HG03097 (cell line): ENCODE measurements around the gene CHI3L2.

ENCODE experiments used
- ATAC-seq: cut with Tn5 transposase; IDR thresholded peaks from one replicate; pipeline ENCODE4 v1.9.1; 2021; ENCODE audit not compliant: unreplicated experiment, low FRiP score

CHI3L2 gene, protein sequence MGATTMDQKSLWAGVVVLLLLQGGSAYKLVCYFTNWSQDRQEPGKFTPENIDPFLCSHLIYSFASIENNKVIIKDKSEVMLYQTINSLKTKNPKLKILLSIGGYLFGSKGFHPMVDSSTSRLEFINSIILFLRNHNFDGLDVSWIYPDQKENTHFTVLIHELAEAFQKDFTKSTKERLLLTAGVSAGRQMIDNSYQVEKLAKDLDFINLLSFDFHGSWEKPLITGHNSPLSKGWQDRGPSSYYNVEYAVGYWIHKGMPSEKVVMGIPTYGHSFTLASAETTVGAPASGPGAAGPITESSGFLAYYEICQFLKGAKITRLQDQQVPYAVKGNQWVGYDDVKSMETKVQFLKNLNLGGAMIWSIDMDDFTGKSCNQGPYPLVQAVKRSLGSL

DNA sequence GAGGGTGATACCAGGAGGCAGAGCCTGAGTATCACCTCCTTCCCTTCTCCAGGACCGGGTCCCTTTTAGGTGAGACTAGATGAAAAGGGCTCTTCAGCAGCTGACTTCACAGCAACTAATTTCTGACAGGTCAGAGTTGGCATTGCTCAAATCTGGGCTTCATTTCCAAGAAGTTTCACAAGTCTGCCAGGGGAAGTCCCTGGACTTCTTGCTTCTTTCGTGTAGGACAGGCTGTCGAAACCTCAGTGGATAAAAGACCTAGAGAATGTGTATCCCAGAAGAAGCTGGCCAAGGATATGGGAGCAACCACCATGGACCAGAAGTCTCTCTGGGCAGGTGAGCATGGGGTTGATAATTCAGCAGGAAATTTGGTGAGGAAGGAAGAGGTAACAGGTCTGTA, at the start of gene CHI3L2:
TSS of gene CHI3L2 (plus strand) at position 280 of the 400 bp plus-strand sequence. CDS start at position 297, 17 bp downstream.
- no peak for ATAC-seq

- no peak for ATAC-seq
Measured at GRCh38 chr1:111179968-111180533, 47.5 kb upstream of the CHI3L2 start.

DNA sequence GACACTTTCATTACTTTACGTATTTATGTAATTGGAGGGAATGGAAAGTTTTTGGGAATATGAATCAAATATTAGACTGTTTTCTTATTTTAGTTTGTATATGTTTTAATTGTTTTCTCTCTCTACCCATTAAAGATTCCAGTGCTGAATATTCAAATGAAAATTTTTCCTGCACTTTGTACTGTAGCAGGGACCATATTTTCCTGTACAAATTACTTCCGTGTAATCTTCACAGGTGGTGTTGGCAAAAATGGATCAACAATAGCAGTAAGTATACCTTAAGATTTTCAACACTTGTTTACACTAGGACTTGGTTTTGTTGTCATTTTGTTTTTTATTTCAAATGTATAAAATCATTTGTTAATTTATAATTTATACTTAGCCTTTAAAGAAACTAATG, 45.5 kb upstream of the CHI3L2 start:
- ATAC-seq, result no peak

GRCh38 chr1:111183308-111184069, 44.0 kb upstream of the CHI3L2 start:
- no peak for ATAC-seq

GRCh38 chr1:111184663-111185062, 42.9 kb upstream of the CHI3L2 start:
- ATAC-seq, result no peak

GRCh38 chr1:111190931-111191451, 36.5 kb upstream of the CHI3L2 start:
- no peak for ATAC-seq

- ATAC-seq, result no peak
Measured at GRCh38 chr1:111191496-111191895, 36.0 kb upstream of the CHI3L2 start.

GRCh38 chr1:111192074-111192473, 35.4 kb upstream of the CHI3L2 start:
- ATAC-seq, result no peak

- no peak for ATAC-seq
Measured at GRCh38 chr1:111192658-111193519, 34.6 kb upstream of the CHI3L2 start.

GRCh38 chr1:111193712-111194480, 33.6 kb upstream of the CHI3L2 start:
- no peak for ATAC-seq

GRCh38 chr1:111195002-111195684, 32.4 kb upstream of the CHI3L2 start:
- no peak for ATAC-seq

DNA sequence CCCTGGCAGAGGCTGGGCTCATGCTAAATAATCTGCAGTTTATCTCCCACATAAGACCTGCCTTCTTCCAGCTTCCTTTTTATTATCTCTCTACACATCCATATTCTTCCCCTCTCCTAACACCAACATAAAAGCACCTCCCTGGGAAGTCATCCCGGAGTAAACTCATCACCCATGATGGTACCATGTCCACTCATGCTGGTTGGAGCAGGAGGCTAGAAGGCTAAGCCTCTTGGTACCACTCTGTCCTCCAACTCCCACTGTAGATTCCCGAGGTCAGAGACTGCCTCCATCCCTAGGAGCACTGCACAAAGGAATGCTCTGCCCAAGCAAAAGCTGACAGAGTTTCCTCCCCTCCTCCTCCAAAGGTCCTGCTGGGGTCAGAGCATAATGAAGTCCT, 31.3 kb upstream of the CHI3L2 start:
- no peak for ATAC-seq

GRCh38 chr1:111197598-111198284, 29.8 kb upstream of the CHI3L2 start:
- ATAC-seq, result no peak

DNA sequence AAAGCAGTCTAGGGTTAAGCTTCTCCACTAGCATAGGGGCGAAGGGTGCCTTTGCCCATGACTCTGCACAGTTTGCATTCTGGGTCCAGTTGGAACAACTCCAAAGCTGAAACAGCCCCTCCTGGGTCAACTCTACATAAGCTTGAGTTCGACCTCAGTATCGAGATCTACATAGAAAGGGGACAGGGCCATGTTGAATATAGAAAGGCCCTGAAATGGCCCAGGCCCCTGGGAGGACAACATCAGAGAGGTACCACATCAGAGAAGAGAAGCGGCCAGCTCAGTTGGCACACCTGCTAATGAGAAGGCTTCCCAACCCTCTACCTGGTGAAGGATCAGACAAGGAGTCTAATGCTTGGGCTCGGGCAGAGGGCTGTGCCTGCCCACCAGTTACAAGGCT, 28.7 kb upstream of the CHI3L2 start:
- no peak for ATAC-seq

DNA sequence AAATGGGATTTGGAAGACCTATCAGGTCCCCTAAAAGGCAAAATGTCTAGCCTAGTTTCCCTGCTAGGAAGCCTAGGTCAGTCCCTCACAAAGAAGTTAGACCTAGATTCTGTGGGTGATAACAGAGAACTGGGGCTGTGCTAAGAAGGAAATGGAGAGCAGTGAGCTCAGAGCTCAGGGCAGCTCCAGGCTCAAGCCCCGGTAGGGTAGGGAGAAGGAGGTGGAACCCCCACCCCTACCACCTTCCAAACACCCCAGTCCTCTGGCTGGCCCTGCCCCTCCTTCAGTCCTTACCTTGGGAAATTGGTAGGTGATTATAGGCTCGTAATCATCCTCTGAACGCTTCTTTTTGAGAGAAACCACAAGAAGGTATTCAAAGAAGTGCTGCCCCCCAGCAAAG, 28.2 kb upstream of the CHI3L2 start:
- ATAC-seq, result no peak

- no peak for ATAC-seq
Measured at GRCh38 chr1:111199881-111200801, 27.4 kb upstream of the CHI3L2 start, which contains the start of gene DENND2D. Gene DENND2D, minus strand, starts transcription at chr1:111200646. Its CDS starts 187 bp downstream, at chr1:111200459.

DNA sequence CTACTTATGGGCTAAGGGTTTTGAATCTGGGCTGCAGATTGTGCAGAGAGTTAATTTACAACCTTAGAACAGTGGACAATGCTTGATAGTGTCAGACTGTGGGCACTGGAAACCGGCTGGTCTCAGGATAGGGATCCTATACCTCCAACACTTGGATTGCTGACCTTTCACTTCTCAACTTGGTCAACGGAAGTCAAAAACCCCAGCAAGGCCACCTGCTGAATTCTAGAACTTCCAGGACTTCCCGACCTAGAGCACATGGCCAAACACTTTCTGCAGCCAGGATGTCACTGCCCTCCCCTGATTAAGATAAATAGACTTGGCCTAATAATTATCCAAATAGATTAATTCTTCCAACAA, 26.7 kb upstream of the CHI3L2 start:
- no peak for ATAC-seq
